SK-N-SH (cell line): ENCODE data around the gene SLC8A1.

Source experiments
- CTCF ChIP-seq: fragments of 200-600 bp; sonication (generic); IDR thresholded peaks from 2 replicates; pipeline ENCODE4 v1.6.1; 2017; ENCODE audit warnings: antibody characterized with exemption, mild to moderate bottlenecking, moderate library complexity
- JUND ChIP-seq: IDR thresholded peaks from 2 replicates; pipeline ENCODE4 v1.4.0; 2012
- MXI1 ChIP-seq: IDR thresholded peaks from 2 replicates; pipeline ENCODE4 v1.6.1; 2012; ENCODE audit warnings: mild to moderate bottlenecking, low read depth, low read length, improper control_type of control experiment
- SIN3A ChIP-seq: IDR thresholded peaks from 2 replicates; pipeline ENCODE4 v1.6.1; 2012; ENCODE audit warnings: low read depth, mild to moderate bottlenecking, low read length, moderate library complexity, borderline replicate concordance
- TEAD4 ChIP-seq: IDR thresholded peaks from 2 replicates; pipeline ENCODE4 v1.4.0; 2012; ENCODE audit warnings: mild to moderate bottlenecking, borderline replicate concordance; ENCODE audit not compliant: insufficient read depth

GRCh38 chr2:40251137-40251536, 200.8 kb downstream of the SLC8A1 start:
- TF ChIP-seq MXI1, result no peak
- no peak for TF ChIP-seq JUND
- no peak for TF ChIP-seq CTCF
- no peak for TF ChIP-seq TEAD4
- no peak for TF ChIP-seq SIN3A
